NCI-H524 treated with DMSO at 0.1 percent for 48 hours (cell line): Measurements from ENCODE around the gene ITPR2.
"Not testable (repeated sequence)": the region's sequence is repeated elsewhere in the genome, so short reads cannot be mapped to it uniquely, and the experiment has no call there.

ENCODE experiments used
- DNase-seq: peaks from one replicate; lab custom pipeline; 2025; lab: John Stamatoyannopoulos, UW

The ITPR2 gene

DNA sequence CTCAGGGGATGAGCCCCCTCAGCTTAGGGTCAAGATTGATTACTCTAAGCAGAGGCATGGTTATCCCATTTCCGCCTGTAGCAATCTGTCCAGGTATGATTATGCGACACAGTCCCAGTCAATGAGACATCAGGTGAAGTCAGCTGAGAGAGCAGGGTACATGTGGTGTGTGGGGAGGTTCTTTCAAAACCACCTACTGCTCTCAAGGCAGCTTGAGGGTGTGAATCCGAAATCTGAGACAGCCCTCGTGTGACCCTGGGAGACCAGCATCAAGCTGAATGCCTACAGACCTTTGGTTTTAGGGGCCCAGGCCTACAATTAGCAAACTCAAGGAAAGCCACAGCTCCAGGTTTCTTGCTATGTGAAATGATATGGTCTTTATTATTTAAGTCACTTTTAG is 275.7 kb downstream of the ITPR2 start:
- DNase-seq: no peak

DNA sequence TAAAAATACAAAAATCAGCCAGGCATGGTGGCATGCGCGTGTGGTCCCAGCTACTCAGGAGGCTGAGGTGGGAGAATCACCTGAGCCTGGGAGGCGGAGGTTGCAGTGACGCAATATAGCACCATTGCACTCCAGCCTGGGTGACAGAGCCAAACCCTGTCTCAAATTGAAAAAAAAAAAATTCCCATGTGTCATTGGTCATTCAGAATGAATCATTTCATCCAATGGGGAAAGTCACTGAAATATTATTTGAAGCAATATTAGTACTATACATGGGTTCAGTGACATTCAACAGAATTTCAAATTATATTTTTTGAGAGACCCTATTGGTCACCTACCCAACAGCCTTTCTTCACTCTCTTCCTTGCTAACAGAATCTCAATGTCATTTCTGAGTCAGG is 276.1 kb downstream of the ITPR2 start:
- no peak for DNase-seq

DNA sequence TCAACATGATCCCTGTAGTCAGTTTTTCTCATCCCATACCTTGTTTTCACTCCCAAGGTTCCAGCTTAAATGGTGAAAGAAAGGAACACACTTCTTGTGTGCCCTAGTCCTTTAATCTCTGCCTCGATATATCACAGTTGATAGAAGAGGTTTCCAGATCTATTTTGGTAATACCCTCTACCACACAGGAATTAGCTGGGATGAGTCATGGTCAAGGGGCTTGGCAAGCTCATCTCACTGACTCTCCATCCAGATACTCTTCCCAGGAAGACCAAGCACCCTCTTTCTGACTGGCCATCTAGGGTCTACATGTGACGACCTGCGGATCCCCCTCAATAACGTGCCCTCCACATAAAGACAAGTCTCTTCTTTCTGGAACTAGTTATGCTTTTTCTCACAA is 277.9 kb downstream of the ITPR2 start:
- no peak for DNase-seq

- DNase-seq: no peak
These were observed 278.7 kb downstream of the ITPR2 start for GRCh38 chr12:26554332-26554731.

DNA sequence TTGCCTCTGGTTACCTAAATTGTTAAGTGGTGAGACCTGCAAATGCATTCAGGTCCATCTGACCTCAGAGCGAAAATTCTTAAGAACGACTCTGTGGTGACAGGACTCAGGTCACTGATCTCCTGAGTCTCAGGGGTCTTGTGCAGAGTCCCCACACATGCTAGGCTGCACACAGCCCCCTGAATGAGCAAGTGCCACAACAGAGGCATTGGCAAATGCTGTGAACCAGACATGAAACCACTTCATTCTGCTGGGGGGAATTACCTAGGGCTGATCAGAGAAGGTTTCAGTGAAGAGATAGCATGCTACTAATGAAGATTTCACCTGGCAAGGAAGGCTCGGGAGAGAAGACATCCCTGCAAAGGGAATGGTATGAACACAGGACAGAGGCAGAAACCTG is 281.6 kb downstream of the ITPR2 start:
- no peak for DNase-seq

GRCh38 chr12:26548227-26548626 is 284.8 kb downstream of the ITPR2 start:
- no peak for DNase-seq

- DNase-seq: no peak
These were observed 286.3 kb downstream of the ITPR2 start for GRCh38 chr12:26546535-26547314.

DNA sequence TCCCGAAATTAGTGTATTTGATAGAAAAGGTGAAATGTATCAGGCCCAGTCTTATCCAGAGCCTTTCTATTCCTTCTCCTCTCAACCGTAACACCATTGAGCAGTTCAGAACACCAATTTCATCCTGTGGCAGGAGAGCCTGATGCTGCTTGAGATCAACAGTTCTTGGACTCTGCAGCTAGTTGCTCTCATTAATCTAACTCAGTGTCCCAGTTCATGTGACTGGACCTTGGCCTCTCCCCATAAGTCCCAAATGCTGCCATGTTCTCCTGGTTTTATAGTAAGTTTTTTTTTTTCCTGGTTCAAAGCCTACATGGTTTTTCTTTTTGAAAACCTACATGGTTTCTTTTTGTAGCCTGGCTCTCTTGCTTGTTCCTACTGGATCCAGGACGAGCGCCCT is 293.9 kb downstream of the ITPR2 start:
- no peak for DNase-seq

DNA sequence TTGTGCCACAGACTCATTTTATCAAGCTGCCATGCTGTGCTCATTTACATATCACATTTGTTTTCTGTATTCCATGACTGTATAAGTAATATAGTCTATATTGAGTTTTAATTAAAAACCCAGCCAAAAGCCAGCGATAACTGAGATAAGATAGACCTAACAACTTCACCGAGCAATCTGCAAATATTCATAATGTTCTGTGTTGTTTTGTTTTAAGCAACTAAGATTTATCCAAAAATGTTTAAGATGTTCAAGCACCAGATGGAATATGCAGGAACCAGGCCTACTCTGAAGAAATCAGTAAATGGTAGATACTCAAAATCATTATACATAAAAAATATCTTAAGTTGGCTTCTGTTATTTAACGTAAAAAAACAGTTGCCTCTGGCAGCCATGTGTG is 295.3 kb downstream of the ITPR2 start:
- no peak for DNase-seq

DNA sequence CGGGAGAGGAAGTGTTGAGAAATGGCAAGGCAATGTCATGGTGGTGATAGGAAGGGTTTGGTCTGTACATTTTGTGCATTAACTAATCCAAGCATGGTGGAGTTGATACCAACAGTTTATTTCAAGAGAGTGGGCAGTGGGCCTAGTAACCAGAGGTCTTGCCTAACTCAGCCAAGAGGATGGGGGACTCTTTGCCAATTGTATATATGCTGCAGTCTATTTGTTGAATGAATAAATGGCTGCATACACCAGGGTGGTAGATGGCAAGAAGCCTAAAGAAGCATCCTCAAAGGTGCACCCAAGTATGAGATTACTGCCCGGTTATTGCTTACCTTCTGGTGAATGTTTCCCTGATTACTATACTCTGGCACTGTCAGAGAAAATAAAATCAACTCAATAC is 295.9 kb downstream of the ITPR2 start:
- no peak for DNase-seq

GRCh38 chr12:26535826-26536225 is 297.2 kb downstream of the ITPR2 start:
- peak; percentile 74 for DNase-seq

- DNase-seq: no peak
These were observed 298.9 kb downstream of the ITPR2 start for GRCh38 chr12:26534071-26534470.

GRCh38 chr12:26533211-26533610 is 299.8 kb downstream of the ITPR2 start:
- DNase-seq: no peak

DNA sequence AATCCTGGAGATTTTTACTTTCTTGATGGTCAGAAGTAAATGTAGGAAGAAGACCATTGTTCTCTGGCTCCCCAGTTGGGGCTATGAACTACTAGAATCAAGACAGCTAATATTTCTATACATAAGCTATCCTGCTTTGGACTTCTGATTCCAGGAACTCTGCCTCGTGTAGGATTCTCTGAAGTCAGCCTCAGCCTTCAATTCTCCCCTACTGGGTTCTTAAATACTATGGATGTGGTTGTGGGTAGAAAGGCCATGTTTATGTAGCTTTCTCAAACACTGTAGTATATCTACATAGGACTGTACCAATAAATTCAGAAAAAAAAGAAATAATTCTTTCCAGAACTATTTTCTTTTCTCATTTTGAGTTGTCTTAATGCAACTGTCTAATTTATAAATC is 302.5 kb downstream of the ITPR2 start:
- no peak for DNase-seq

DNA sequence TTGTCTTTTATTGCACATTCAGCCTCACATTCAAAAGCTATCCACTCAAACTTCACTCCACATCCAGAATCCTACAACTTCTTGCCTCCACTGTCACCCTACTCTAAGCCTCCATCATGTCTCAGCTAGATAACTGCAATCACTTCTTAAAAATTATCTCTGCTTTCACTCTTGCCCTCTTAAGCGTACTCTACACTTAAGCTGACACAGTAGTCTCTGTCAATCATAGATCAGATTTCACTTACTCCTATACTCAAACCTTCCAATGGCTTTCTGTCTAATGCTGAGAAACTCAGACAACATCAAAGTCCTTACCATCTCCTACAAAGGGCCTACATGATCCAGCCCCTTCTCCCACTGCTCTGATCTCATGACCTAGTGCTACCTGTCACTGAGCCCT is 304.1 kb downstream of the ITPR2 start:
- DNase-seq: no peak

DNA sequence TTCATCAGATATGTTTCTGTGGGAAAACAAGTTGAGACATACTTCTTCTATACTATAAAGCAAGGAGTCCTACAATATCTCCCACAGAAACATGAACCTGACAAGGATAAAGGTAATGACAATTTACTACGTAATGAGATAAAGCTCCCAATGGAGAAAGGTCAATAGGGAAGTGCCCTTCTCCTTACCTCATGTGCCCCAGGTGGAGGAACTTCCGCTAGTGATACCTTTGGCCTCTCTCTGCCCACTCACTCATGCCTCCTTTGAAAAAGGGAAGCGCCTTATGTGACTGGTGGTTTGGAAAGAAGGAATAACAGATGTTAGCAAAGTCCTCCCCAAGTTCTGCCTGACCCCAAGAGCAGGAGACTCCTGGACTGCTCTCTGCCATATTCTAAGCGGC is 305.3 kb downstream of the ITPR2 start:
- no peak for DNase-seq

- DNase-seq: no peak
These were observed 308.0 kb downstream of the ITPR2 start for GRCh38 chr12:26524862-26525465.

DNA sequence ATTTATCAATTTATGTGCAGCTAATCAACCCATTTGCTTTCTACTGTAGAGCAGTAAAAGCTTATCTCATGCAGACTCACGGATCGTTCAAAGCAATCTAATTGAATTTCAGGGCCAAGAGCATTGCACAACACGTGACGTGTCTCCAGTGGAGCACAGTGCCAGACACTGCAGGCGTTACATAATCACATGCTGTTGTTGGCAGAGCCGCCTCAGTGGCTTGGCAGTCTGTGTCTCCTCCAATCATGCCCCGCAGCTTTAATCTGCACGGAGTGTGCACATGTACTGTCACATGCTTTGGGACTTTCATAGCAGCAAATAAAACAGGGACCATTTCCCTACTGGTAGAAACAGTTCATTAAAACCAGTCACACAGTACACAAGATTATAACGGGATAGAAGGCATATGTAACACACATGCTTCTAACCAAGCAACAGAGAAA is 309.3 kb downstream of the ITPR2 start:
- DNase-seq: no peak

- no peak for DNase-seq
These were observed 312.1 kb downstream of the ITPR2 start for GRCh38 chr12:26520869-26521268.

DNA sequence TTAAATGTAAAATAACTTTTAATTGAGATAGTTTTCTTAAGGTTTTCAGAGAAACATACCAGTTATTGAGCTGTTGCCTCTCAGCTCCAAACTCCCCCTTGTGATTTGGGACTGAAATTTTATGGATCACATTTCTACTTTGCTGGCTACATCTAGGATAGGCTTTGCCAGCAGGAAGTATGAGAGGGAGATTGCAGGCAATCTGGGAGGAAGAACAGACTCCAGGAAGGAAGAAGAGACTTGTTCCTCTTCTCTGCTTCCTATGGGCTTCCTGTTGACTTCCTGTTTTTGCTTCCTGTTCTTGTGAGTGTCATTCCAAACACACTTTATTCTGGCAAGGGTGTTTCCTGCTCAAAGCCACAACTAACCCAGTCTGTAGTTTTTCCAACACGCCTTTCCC is 312.9 kb downstream of the ITPR2 start:
- no peak for DNase-seq

DNA sequence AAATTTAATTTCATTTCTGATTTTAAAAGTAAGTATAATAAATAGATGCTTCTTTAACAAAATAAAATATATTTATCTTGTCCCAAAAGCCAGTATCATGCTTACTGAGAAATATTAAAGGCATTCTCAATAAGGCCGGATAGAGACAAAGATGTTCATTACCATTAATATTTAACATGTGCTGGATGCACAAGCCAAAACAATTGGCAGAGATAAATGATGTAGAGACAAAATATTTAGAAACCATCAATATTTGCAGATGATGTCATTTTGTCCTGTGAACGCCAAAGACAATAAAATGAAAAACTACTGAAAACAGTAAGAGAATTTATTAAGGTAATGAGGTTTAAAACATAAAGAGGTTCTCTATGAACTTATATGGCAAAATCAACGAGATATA is 313.5 kb downstream of the ITPR2 start:
- DNase-seq: no peak

DNA sequence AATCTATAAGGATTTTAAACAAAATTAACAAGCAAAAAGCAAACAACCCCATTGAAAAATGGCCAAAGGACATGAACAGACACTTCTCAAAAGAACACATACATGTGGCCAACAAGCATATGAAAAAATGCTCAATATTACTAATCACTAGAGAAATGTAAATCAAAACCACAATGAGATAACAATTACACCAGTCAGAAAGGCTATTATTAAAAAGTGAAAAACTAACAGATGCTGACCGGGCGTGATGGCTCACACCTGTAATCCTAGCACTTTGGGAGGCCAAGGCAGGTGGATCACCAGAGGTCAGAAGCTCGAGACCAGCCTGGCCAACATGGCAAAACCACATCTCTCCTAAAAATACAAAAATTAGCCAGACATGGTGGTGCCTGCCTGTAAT is 315.7 kb downstream of the ITPR2 start:
- DNase-seq: not testable (repeated sequence)

DNA sequence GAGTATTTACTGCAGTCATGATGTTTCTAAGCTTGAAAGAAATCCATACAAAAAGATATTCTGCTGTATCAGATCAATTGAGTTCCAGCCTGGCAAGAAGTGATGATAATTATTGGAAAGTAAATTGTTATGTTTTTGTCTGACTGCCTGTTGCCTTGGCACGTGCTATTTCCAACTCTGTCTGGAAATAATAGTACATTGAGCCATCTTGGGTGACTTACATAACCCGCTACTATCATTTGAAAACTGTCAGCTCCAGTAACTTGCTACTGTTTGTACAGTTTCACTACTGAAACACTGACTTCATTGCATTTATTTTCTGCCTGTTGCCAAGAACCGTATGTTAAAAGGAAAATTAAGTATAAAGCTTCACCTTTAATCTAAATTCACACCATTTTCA is 318.6 kb downstream of the ITPR2 start:
- no peak for DNase-seq
